Skeletal muscle tissue (tissue), 4 donors: Measurements from ENCODE around the gene ZDHHC11. TPM values are rescaled to one million over a fixed set of nuclear protein-coding genes. Genes with fewer than 3 reads are reported as not detected.
"Not testable (repeated sequence)": the region's sequence is repeated elsewhere in the genome, so short reads cannot be mapped to it uniquely, and the experiment has no call there.

Source experiments
- H3K27ac ChIP-seq: one replicate; pipeline ENCODE4 v1.7.0; 2013; ENCODE audit warnings: mild to moderate bottlenecking, low read depth, low read length, inconsistent platforms
- H3K27me3 ChIP-seq, 3 donors: one replicate each; pipeline ENCODE4 v1.7.0; 2013; ENCODE audit warnings: low read length in 3 of 3; ENCODE audit not compliant: control insufficient read depth in 3 of 3, insufficient read depth in 3 of 3
- H3K36me3 ChIP-seq, 3 donors: one replicate each; pipeline ENCODE4 v1.7.0; 2013; ENCODE audit warnings: low read length in 3 of 3; ENCODE audit not compliant: control insufficient read depth in 3 of 3, insufficient read depth in 3 of 3
- H3K4me1 ChIP-seq, 3 donors: one replicate each; pipeline ENCODE4 v1.7.0; 2013; ENCODE audit warnings: low read length in 3 of 3, mild to moderate bottlenecking in 3 of 3; ENCODE audit not compliant: control insufficient read depth in 3 of 3, insufficient read depth in 3 of 3
- H3K4me3 ChIP-seq, 3 donors: one replicate each; pipeline ENCODE4 v1.7.0; 2013; ENCODE audit warnings: low read length in 3 of 3
- H3K9ac ChIP-seq, 3 donors: one replicate each; pipeline ENCODE4 v1.7.0; 2013; ENCODE audit warnings: low read length in 3 of 3, mild to moderate bottlenecking in 3 of 3, moderate library complexity in 2 of 3, low read depth in 1 of 3
- H3K9me3 ChIP-seq, 3 donors: one replicate each; pipeline ENCODE4 v1.7.0; 2013; ENCODE audit warnings: low read length in 3 of 3; ENCODE audit not compliant: control insufficient read depth in 3 of 3
- total RNA-seq: library from RNA; depleted of rRNA; stranded (reverse); fragments of >200 nt; gene quantifications from one replicate; pipeline ENCODE4 v1.2.3, GENCODE V29; 2014
- donor health status: Osteomylitis.

The ZDHHC11 gene
- total RNA-seq, 1 donor from 2014 or later = 1.0 TPM

- H3K36me3 ChIP-seq = peaks cover 60 to 69% (median 69%) of the 10 kb centered on the region in 3 donors
These were observed 27.9 kb upstream of the ZDHHC11 start for GRCh38 chr5:878677-879076.

GRCh38 chr5:878125-878524 is 27.3 kb upstream of the ZDHHC11 start:
- H3K9ac ChIP-seq = no peak overlapping the region

More at GRCh38 chr5:878677-879076, 27.9 kb upstream of the ZDHHC11 start:
- H3K4me1 ChIP-seq, H3K9ac ChIP-seq, H3K9me3 ChIP-seq, H3K4me3 ChIP-seq, H3K27ac ChIP-seq, H3K27me3 ChIP-seq: not testable (repeated sequence)

GRCh38 chr5:876398-877365 is 25.9 kb upstream of the ZDHHC11 start:
- H3K4me3 ChIP-seq = no peak overlapping the region
- H3K27ac ChIP-seq = no peak overlapping the region
- no peaks in the 10 kb centered on the region for H3K4me1 ChIP-seq
- H3K9me3 ChIP-seq = no peaks in the 10 kb centered on the region
- no peaks in the 10 kb centered on the region for H3K27me3 ChIP-seq
- peaks cover 54 to 65% (median 64%) of the 10 kb centered on the region in 3 donors for H3K36me3 ChIP-seq
- no peak overlapping the region for H3K9ac ChIP-seq

More at GRCh38 chr5:878125-878524, 27.3 kb upstream of the ZDHHC11 start:
- Histone ChIP-seq H3K9me3 (no peaks in the 10 kb centered on the region), H3K4me3 (no peak overlapping the region), H3K36me3 (peaks cover 58 to 68% (median 67%) of the 10 kb centered on the region in 3 donors), H3K27ac (no peak overlapping the region), H3K4me1 (no peaks in the 10 kb centered on the region), H3K27me3 (no peaks in the 10 kb centered on the region)

- Histone ChIP-seq H3K4me3 (no peak overlapping the region), H3K36me3 (peaks cover 49 to 65% (median 64%) of the 10 kb centered on the region in 3 donors), H3K9me3 (no peaks in the 10 kb centered on the region), H3K9ac (no peak overlapping the region), H3K27me3 (no peaks in the 10 kb centered on the region), H3K27ac (no peak overlapping the region), H3K4me1 (no peaks in the 10 kb centered on the region)
These were observed 25.1 kb upstream of the ZDHHC11 start for GRCh38 chr5:875931-876330.

GRCh38 chr5:873328-873727 is 22.5 kb upstream of the ZDHHC11 start:
- no peak overlapping the region for H3K4me3 ChIP-seq
- no peak overlapping the region for H3K27ac ChIP-seq
- no peak overlapping the region for H3K9ac ChIP-seq
- H3K4me1 ChIP-seq = no peaks in the 10 kb centered on the region
- no peaks in the 10 kb centered on the region for H3K9me3 ChIP-seq
- H3K36me3 ChIP-seq = peaks cover 67 to 87% (median 84%) of the 10 kb centered on the region in 3 donors
- no peaks in the 10 kb centered on the region for H3K27me3 ChIP-seq

- H3K27ac ChIP-seq = no peak overlapping the region
- H3K4me1 ChIP-seq = no peaks in the 10 kb centered on the region
- peaks cover 60 to 85% (median 78%) of the 10 kb centered on the region in 3 donors for H3K36me3 ChIP-seq
- H3K9ac ChIP-seq = no peak overlapping the region
- no peaks in the 10 kb centered on the region for H3K9me3 ChIP-seq
- H3K4me3 ChIP-seq = no peak overlapping the region
- H3K27me3 ChIP-seq = no peaks in the 10 kb centered on the region
These were observed 21.5 kb upstream of the ZDHHC11 start for GRCh38 chr5:872301-872700.

- no peak overlapping the region for H3K27ac ChIP-seq
- peaks cover 57 to 85% (median 76%) of the 10 kb centered on the region in 3 donors for H3K36me3 ChIP-seq
These were observed 21.0 kb upstream of the ZDHHC11 start for GRCh38 chr5:871596-872298.

GRCh38 chr5:870956-871355 is 20.2 kb upstream of the ZDHHC11 start:
- Histone ChIP-seq H3K27me3 (no peaks in the 10 kb centered on the region), H3K4me1 (no peaks in the 10 kb centered on the region), H3K9ac (no peak overlapping the region), H3K36me3 (peaks cover 50 to 85% (median 73%) of the 10 kb centered on the region in 3 donors), H3K9me3 (no peaks in the 10 kb centered on the region), H3K4me3 (no peak overlapping the region), H3K27ac (no peak overlapping the region)

More at GRCh38 chr5:871596-872298, 21.0 kb upstream of the ZDHHC11 start:
- Histone ChIP-seq H3K4me1 (no peaks in the 10 kb centered on the region), H3K9ac (no peak overlapping the region), H3K27me3 (no peaks in the 10 kb centered on the region), H3K4me3 (no peak overlapping the region), H3K9me3 (no peaks in the 10 kb centered on the region)

GRCh38 chr5:868428-869135 is 17.8 kb upstream of the ZDHHC11 start:
- Histone ChIP-seq H3K36me3 (peaks cover 57 to 91% (median 75%) of the 10 kb centered on the region in 3 donors), H3K9ac (no peak overlapping the region)

More at GRCh38 chr5:868428-869135, 17.8 kb upstream of the ZDHHC11 start:
- H3K27me3 ChIP-seq = no peaks in the 10 kb centered on the region
- no peak overlapping the region for H3K4me3 ChIP-seq
- no peaks in the 10 kb centered on the region for H3K4me1 ChIP-seq
- no peaks in the 10 kb centered on the region for H3K9me3 ChIP-seq
- no peak overlapping the region for H3K27ac ChIP-seq
